ENCODE results near the gene GABARAP.

Gene GABARAP

DNA sequence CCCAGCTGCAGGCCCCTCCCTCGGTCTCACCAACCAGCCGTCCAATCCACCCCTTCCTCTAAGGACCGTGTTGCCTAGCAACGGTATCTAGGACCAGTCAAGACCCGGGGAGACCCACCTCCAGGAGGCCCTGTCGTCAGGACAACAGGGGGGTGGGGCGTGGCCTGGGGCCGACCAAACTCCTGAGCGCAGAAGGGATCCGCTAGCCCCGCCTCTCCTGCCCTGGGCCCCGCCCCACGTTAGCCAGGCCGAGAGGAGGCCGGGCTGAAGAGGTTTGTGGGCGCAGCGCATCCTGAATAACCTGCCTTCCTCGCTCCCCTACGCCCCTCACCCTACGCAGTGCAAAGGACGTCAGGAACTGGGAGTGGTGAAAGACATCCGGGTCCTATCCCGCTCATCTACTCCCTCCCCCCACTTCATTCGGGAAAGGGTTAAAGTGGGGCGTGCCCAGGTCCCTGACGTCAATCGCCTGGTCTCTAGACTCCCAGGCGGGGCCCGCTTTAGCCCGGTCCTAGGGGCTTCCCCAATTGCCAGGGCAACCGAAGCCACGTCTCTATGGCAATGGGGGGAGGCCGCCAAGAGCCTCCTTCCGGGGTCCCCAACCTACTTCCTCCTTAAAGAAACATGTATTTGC lies 37.3 kb downstream of the GABARAP start:
- DNase-seq = no peak

DNA sequence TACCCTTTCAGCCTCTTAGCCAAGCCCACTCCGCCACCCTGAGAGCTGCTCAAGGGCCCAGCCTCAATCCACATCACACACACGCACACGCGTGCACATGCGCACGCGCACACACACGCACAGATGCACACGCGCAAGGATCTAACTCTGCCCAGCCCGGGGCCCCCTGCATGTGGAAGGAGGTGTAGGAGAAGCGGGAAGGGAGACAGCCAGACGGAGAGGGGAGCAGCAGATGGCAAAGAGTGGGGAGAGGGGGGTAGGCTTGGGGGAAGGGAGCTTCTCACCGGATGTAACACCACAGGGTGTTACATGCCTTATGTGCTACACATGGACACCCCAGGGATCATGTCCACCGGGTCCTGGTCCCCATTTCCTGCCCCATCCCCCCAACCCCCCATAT lies 37.9 kb downstream of the GABARAP start:
- no peak for DNase-seq

GRCh38 chr17:7203391-7203790 lies 38.9 kb downstream of the GABARAP start:
- DNase-seq = no peak

DNA sequence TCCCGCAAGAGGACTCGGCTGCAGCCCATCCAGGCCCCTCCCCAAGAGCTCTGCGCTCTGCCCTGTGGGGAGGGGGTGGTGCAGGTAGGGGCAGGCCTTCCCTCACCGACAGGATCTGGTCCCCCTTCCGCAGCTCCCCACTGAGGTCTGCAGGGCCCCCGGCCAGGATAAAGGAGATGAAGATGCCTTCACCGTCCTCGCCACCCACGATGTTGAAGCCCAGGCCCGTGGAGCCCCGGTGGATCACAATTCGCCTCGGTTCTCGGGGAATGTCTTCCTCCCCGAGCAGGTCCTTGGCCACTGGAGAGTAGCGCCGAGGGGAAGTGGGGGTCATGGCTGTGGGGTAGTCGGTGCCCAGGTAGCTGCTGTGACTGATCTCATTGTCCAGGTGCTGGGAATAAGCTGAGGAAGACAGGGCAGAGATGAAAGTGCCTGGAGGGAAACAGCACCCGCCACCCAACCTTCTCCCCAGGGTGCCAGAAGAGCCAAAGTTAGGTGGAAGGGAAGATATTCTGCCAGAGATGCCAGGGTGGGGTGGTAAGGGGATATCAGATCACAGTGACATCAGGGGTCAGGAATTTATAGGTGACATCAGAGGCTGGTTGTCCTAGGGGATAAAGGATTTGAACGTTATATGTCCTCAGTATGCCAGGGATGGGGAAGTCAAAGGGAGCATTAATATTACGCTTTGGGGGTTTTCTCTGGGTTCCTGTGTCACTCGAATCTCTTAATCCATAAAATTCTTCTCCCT lies 45.4 kb downstream of the GABARAP start:
- DNase-seq = no peak

DNA sequence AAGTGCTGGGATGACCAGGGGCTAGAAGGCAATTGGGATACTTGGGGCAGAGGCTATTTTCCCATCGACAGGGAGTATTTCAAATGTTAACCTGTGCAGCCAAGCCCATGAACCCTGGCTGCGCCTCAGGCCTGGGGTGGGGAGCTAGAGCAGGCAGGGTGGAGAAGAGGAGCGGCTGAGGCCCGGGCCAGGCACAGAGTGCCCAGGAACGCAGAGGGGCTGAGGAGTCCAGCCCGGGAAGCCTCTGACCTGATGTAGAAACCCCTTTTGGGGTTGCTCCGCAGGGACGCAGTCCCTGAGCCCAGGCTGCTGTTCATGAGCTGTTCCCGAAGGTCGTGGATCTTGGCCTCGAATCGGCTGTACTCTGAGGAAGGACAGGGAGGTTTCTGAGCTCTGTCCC lies 46.3 kb downstream of the GABARAP start:
- no peak for DNase-seq

- DNase-seq = no peak
Measured at GRCh38 chr17:7192271-7192937, 49.8 kb downstream of the GABARAP start.

DNA sequence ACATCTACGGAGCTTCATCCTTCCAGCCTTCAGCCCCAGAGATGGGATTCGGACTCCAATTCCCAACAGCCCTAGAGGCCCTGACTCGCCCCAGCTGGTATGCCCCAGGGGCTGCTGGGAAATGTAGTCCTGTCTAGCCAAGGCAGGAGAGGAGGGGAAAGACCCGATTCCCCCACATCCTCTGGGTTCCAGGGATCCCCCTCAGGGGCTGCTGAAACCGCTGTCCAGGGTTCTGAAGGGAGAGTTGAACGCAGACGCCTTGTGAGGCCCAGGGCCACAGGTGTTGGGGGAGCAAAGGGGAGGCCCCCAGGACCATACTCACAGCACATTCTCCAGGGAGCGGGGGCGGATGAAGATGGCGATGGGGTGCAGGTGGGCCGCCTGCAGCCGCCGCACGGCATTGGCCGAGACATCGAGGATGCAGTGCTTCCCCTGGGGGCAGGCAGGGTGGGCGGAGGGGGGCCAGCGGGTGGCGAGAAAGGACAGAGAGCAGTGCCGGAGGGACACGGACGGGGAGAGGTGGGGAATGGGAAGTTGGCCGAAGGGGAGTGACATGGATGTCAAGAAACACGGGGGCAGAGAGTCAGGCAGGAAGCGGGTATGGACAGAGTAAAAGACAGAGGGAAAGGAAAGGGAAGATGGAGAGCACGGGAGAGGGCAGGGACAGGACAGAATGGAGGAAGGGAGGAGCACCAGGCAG lies 50.5 kb downstream of the GABARAP start:
- DNase-seq = no peak

DNA sequence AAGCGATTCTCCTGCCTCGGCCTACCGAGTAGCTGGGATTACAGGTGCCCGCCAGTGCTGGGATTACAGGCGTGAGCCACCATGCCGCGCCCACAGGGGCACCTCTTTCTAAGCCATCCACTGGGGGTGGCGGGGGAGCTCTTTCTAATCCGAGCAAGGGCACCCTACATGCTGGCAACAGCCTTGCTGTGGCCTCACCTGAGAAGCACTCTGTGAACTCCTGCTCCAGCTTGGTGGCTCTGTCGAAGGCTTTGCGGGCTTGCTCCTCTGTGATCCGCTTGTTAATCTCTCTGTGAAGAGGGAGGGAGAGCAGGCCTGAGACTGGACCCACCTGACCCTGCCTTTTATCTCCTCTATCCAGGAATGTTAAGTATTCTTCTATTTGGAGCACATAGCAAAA lies 51.2 kb downstream of the GABARAP start:
- no peak for DNase-seq

GRCh38 chr17:7190276-7190917 lies 51.9 kb downstream of the GABARAP start:
- DNase-seq = no peak
